Measurements from ENCODE around the gene SLMAP.

Gene SLMAP

DNA sequence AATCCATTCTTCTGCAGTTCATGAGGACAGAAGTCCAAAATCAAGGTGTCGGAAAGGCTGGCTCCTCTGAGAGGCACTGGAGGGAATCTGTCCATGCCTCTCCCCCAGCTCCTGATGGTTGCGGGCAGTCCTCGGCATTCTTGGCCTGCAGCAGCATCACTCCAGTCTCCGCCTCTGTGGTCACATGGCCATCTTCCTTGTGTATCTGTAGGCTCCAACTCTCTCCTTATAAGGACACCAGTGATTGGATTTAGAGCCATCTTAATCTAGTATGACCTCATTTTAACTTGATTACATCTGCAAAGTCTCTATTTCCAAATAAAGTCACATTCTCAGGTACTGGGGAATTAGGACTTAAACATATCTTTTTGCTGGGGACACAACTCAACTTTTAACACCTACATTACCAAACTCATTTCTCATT, 196.1 kb downstream of the SLMAP start:
- no peaks in the 10 kb centered on the region for H3K27me3 ChIP-seq (ENCODE audit: insufficient read depth, low read depth, severe bottlenecking)
- TF ChIP-seq, protein P1, sequence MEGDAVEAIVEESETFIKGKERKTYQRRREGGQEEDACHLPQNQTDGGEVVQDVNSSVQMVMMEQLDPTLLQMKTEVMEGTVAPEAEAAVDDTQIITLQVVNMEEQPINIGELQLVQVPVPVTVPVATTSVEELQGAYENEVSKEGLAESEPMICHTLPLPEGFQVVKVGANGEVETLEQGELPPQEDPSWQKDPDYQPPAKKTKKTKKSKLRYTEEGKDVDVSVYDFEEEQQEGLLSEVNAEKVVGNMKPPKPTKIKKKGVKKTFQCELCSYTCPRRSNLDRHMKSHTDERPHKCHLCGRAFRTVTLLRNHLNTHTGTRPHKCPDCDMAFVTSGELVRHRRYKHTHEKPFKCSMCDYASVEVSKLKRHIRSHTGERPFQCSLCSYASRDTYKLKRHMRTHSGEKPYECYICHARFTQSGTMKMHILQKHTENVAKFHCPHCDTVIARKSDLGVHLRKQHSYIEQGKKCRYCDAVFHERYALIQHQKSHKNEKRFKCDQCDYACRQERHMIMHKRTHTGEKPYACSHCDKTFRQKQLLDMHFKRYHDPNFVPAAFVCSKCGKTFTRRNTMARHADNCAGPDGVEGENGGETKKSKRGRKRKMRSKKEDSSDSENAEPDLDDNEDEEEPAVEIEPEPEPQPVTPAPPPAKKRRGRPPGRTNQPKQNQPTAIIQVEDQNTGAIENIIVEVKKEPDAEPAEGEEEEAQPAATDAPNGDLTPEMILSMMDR (IDR thresholded peaks at IDR 0.05; ENCODE audit: low read depth, low read length): no peak
- H3K36me3 ChIP-seq: no peaks in the 10 kb centered on the region
- DNase-seq: peak; percentile 51
- H3K9me3 ChIP-seq (ENCODE audit: severe bottlenecking): no peaks in the 10 kb centered on the region
- no peak overlapping the region for H3K4me3 ChIP-seq (ENCODE audit: low read depth, low read length)
- no peak overlapping the region for H3K27ac ChIP-seq

DNA sequence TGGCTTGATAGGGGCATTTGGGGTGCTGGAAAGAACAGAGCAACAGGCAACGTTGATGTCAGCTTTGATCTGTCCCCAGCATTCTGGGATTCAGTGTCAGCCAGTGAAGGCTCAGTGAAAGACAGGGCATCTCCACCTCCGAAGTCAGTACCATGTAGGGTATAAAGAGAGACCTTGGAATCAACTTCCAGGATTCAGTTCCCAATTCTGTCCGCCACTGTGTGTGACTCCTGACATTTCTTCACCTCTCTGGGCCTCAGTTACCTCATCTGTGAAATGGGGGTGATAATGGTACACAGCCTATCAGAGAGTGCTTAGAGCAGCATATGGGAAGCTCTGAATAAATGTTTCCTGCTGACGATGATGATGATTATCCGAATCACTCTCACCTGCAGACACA, 196.5 kb downstream of the SLMAP start:
- H3K27me3 ChIP-seq (ENCODE audit: insufficient read depth, low read depth, severe bottlenecking): no peaks in the 10 kb centered on the region
- DNase-seq: no peak
- no peaks in the 10 kb centered on the region for H3K9me3 ChIP-seq (ENCODE audit: severe bottlenecking)
- no peaks in the 10 kb centered on the region for H3K36me3 ChIP-seq
- H3K4me3 ChIP-seq (ENCODE audit: low read depth, low read length): no peak overlapping the region
- TF ChIP-seq, protein P1 (IDR thresholded peaks at IDR 0.05; ENCODE audit: low read depth, low read length): no peak
- no peak overlapping the region for H3K27ac ChIP-seq

DNA sequence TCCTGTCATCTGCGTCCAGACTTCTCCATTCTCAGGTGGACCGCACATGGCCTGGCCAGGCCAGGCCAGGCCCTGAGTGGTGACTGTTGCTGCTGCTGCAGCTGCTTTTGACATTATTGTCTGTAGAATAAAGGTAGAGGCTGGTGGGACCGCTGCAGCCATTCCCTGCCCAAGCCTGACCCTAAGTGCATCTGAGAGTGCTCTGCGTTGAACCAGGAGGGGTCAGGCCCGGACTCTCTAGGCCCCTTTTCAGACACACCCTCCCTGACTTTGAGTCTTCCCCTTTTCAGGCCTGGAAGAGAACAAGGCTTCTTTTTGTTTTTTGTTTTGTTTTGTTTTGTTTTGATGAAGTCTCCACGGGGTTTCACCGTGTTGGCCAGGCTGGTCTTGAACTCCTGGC, 197.5 kb downstream of the SLMAP start:
- no peaks in the 10 kb centered on the region for H3K36me3 ChIP-seq
- no peak overlapping the region for H3K4me3 ChIP-seq (ENCODE audit: low read depth, low read length)
- no peak for DNase-seq
- no peaks in the 10 kb centered on the region for H3K27me3 ChIP-seq (ENCODE audit: insufficient read depth, low read depth, severe bottlenecking)
- H3K27ac ChIP-seq: no peak overlapping the region
- TF ChIP-seq, protein P1 (IDR thresholded peaks at IDR 0.05; ENCODE audit: low read depth, low read length): no peak
- no peaks in the 10 kb centered on the region for H3K9me3 ChIP-seq (ENCODE audit: severe bottlenecking)

DNA sequence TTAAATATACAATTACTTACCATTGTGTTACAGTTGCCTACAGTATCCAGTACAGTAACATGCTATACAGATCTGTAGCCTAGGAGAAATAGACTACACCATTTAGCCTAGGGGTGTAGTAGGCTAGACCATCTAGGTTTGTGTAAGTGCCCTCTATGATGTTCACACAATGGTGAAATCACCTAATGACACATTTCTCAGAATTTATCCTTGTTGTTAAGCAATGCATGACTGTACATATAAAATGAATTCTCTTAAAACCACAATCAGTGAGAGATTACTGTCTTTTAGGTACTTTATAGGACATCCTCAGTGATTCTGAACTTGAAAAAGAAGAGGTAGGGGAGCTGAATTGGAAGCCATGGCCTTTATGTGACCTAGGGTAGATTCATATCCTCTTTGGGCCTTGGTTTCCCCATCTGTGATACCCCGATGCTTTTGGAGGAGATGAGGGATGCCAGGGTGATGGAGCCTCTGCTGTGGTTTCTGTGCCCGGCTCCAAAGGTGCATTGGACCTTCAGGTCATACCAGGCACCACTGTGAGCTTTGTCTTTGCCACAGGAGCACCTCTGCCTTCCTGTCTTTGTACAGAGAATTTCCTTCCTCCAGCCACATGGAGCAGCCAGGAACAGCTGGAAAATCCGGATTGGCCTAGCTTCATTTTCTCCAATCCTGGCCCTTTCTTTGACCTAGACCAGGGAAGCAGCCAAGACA, 200.2 kb downstream of the SLMAP start:
- H3K27ac ChIP-seq: no peak overlapping the region

DNA sequence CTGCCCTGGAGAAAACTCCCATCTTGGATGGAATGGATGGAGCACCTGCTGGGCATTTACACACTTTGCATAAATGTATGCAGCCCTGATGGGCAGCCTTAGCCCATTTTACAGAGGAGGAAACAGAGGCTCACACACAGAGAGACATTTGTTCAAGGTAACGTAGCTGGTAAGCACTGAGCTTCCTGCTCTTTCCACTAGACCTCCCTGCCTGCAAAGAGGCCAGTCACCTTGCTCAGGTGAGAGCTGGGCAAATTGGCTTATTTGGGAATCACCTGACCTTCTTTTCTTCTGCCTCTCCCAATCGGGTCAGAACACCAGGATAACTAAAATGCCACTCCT, 200.7 kb downstream of the SLMAP start:
- H3K27ac ChIP-seq: no peak overlapping the region
- TF ChIP-seq, protein P1 (IDR thresholded peaks at IDR 0.05; ENCODE audit: low read depth, low read length): no peak
- no peaks in the 10 kb centered on the region for H3K27me3 ChIP-seq (ENCODE audit: insufficient read depth, low read depth, severe bottlenecking)
- no peaks in the 10 kb centered on the region for H3K36me3 ChIP-seq
- DNase-seq: no peak
- no peak overlapping the region for H3K4me3 ChIP-seq (ENCODE audit: low read depth, low read length)
- H3K9me3 ChIP-seq (ENCODE audit: severe bottlenecking): no peaks in the 10 kb centered on the region

More for the DNA sequence above, 200.2 kb downstream of the SLMAP start:
- Histone ChIP-seq H3K36me3 (no peaks in the 10 kb centered on the region), H3K9me3 (ENCODE audit: severe bottlenecking) (no peaks in the 10 kb centered on the region), H3K4me3 (ENCODE audit: low read depth, low read length) (no peak overlapping the region), H3K27me3 (ENCODE audit: insufficient read depth, low read depth, severe bottlenecking) (no peaks in the 10 kb centered on the region)
- no peak for DNase-seq
- TF ChIP-seq, protein P1 (IDR thresholded peaks at IDR 0.05; ENCODE audit: low read depth, low read length): no peak

DNA sequence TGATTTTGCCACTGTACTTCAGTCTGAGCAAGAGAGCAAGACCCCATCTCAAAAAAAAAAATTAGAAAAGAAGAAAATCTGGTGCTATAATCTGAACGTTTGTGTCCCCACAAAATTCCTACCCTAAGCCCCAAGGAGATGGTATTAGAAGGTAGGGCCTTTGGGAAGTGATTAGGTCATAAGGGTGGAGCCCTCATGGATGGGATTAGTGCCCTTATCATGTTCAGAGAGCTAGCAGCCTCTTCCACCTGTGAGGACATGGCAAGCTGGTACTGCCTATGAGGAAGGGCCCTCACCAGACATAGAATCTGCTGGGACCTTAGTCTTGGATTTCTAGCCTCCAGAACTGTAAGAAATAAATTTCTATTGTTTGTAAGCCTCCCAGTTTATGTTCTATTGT, 201.7 kb downstream of the SLMAP start:
- no peak for DNase-seq
- no peak overlapping the region for H3K27ac ChIP-seq
- H3K9me3 ChIP-seq (ENCODE audit: severe bottlenecking): no peaks in the 10 kb centered on the region
- no peaks in the 10 kb centered on the region for H3K36me3 ChIP-seq
- TF ChIP-seq, protein P1 (IDR thresholded peaks at IDR 0.05; ENCODE audit: low read depth, low read length): no peak
- no peak overlapping the region for H3K4me3 ChIP-seq (ENCODE audit: low read depth, low read length)
- no peaks in the 10 kb centered on the region for H3K27me3 ChIP-seq (ENCODE audit: insufficient read depth, low read depth, severe bottlenecking)

All from WERI-Rb-1 (cell line).